A673 (cell line): ENCODE results near the gene LRRFIP1. TPM values are rescaled to one million over a fixed set of nuclear protein-coding genes. Genes with fewer than 3 reads are reported as not detected.

Experiments used
- BruUV-seq: library from RNA; stranded (reverse); fragments of 400-500 nt; replicated peaks from 2 replicates; lab custom pipeline; 2021; lab: Mats Ljungman, UMichigan
- CTCF ChIA-PET: fragments of 300-600 bp; sonication (Branson Sonifier 250); formaldehyde crosslinking; loops from one replicate; lab custom pipeline; 2022; ENCODE audit warnings: antibody characterized with exemption; lab: Charles Lee
- POLR2A ChIA-PET: fragments of 300-600 bp; sonication (Branson Sonifier 250); formaldehyde crosslinking; loops from one replicate; lab custom pipeline; 2022; ENCODE audit warnings: antibody characterized with exemption; ENCODE audit not compliant: low non-redundant PET; lab: Charles Lee
- DNase-seq: peaks from one replicate; pipeline ENCODE4 v3.0.0-alpha.2; 2015; ENCODE audit warnings: low spot score
- H3K27ac ChIP-seq: fragments of 200-600 bp; sonication (generic); 2 replicates; pipeline ENCODE4 v1.5.1; 2016; ENCODE audit warnings: mixed run types, low read depth, mild to moderate bottlenecking, mixed read lengths, antibody characterized with exemption, low read length; ENCODE audit not compliant: poor library complexity, severe bottlenecking
- H3K27me3 ChIP-seq: fragments of 200-600 bp; sonication (generic); replicated peaks from 2 replicates; pipeline ENCODE4 v1.6.1; 2017; ENCODE audit warnings: mixed run types, low read depth, mild to moderate bottlenecking, mixed read lengths, antibody characterized with exemption, low read length; ENCODE audit not compliant: insufficient read depth, poor library complexity
- H3K36me3 ChIP-seq: fragments of 200-600 bp; sonication (generic); 2 replicates; pipeline ENCODE4 v1.6.1; 2016; ENCODE audit warnings: mixed run types, mild to moderate bottlenecking, mixed read lengths, antibody characterized with exemption, low read length; ENCODE audit not compliant: insufficient read depth, poor library complexity, severe bottlenecking
- H3K4me1 ChIP-seq: fragments of 200-600 bp; sonication (generic); 2 replicates; pipeline ENCODE4 v1.6.1; 2017; ENCODE audit warnings: mixed run types, mild to moderate bottlenecking, mixed read lengths, antibody characterized with exemption, low read length; ENCODE audit not compliant: insufficient read depth, poor library complexity, severe bottlenecking
- H3K4me3 ChIP-seq: fragments of 200-600 bp; sonication (generic); 2 replicates; pipeline ENCODE4 v1.5.1; 2016; ENCODE audit warnings: low read depth, mixed run types, mild to moderate bottlenecking, mixed read lengths, low read length; ENCODE audit not compliant: poor library complexity, severe bottlenecking
- H3K9me3 ChIP-seq: fragments of 200-600 bp; sonication (generic); 2 replicates; pipeline ENCODE4 v1.6.1; 2016; ENCODE audit warnings: mixed run types, low read depth, mild to moderate bottlenecking, mixed read lengths, antibody characterized with exemption, low read length; ENCODE audit not compliant: poor library complexity, severe bottlenecking
- EZH2 ChIP-seq: fragments of 200-600 bp; sonication (generic); IDR thresholded peaks from 2 replicates; pipeline ENCODE4 v1.6.1; 2017; ENCODE audit warnings: borderline replicate concordance, low read depth, mild to moderate bottlenecking, mixed read lengths, antibody characterized with exemption, low read length; ENCODE audit not compliant: poor library complexity, severe bottlenecking
- intact Hi-C: fragments of 100-400 bp; cut with micrococcal nuclease; formaldehyde crosslinking; loops from one replicate; pipeline ENCODE4 v1.10.0; 2022; ENCODE audit not compliant: unreplicated experiment
- total RNA-seq: library from RNA; stranded (reverse); gene quantifications from 2 replicates; pipeline ENCODE4 v1.2.3, GENCODE V29; 2021
- TF ChIP-seq, protein P1 (sequence below): fragments of 300-800, 200-600 bp; sonication (generic); conservative IDR thresholded peaks from 2 replicates; pipeline ENCODE4 v1.5.1; 2017; ENCODE audit warnings: low read depth, mild to moderate bottlenecking, antibody characterized with exemption, low read length, moderate library complexity, mixed read lengths

Gene LRRFIP1
- total RNA-seq, 1 experiment from 2014 or later = 69.3 TPM

DNA sequence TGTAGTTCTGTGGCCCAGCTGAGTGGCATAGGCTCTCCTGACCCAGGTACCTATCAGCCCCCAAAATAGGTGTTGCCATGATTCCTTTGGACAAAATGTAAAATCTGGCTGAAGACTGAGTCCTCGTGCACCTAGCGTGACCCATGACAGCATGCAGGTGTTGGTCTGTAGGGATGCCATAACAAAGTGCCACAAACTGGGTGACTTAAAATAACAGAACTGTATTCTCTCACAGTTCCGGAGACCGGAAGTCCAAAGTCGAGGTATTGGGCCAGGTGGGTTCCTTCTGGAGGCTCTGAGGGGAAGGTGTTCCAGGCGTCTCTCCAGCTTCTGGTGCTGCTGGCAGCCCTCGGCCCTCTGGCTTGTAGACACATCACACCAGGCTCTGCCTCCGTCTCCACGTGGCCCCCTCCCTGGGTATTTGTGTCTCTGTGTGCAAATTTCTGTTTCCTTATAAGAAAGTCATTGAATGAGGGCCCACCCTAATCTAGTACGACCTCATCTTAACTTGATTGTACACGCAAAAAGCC lies 34.5 kb downstream of the LRRFIP1 start:
- DNase-seq = no peak
- no peak for TF ChIP-seq EZH2
- TF ChIP-seq, protein P1, sequence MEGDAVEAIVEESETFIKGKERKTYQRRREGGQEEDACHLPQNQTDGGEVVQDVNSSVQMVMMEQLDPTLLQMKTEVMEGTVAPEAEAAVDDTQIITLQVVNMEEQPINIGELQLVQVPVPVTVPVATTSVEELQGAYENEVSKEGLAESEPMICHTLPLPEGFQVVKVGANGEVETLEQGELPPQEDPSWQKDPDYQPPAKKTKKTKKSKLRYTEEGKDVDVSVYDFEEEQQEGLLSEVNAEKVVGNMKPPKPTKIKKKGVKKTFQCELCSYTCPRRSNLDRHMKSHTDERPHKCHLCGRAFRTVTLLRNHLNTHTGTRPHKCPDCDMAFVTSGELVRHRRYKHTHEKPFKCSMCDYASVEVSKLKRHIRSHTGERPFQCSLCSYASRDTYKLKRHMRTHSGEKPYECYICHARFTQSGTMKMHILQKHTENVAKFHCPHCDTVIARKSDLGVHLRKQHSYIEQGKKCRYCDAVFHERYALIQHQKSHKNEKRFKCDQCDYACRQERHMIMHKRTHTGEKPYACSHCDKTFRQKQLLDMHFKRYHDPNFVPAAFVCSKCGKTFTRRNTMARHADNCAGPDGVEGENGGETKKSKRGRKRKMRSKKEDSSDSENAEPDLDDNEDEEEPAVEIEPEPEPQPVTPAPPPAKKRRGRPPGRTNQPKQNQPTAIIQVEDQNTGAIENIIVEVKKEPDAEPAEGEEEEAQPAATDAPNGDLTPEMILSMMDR = no peak
- ChIA-PET POLR2A (interaction anchor here (0.6 kb wide), 1 partner anchor 92 kb away, joined by 6 read pairs; no protein-coding TSS in a partner anchor), CTCF (no interaction called here)
- Histone ChIP-seq H3K36me3 (no peaks in the 10 kb centered on the region), H3K4me1 (peaks cover 18% of the 10 kb centered on the region), H3K4me3 (no peak overlapping the region), H3K9me3 (peaks cover 5% of the 10 kb centered on the region), H3K27me3 (no peaks in the 10 kb centered on the region), H3K27ac (no peak overlapping the region)
- intact Hi-C loops = no loop called here
- BruUV-seq = no TSS peak

DNA sequence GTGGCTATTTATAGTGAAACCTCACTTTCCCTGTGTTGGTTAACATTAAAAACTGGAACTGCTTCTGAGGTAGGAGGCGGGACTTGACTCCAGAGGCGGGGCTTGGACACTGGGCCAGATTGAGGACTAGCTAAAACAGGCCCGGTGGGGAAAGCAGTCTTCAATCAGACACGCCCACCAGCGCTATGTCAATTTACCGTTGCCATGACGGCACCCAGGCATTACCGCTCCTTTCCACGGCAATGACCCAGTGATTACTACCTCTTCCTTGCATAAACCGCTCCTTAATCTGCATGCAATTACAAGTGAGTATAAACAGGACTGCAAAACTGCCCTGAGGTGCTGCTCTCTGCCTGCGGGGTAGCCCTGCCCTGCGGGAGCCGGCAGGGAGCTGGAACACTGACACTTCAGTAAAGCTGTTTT lies 35.3 kb downstream of the LRRFIP1 start:
- H3K4me3 ChIP-seq = no peak overlapping the region
- H3K27ac ChIP-seq = no peak overlapping the region
- POLR2A ChIA-PET = interaction anchor here (0.6 kb wide), 1 partner anchor 91 kb away, joined by 6 read pairs; no protein-coding TSS in a partner anchor
- BruUV-seq = no TSS peak
- CTCF ChIA-PET = no interaction called here
- no peaks in the 10 kb centered on the region for H3K36me3 ChIP-seq
- H3K9me3 ChIP-seq = peaks cover 2% of the 10 kb centered on the region
- peak; percentile 93 for DNase-seq
- TF ChIP-seq, protein P1 = no peak
- no peak for TF ChIP-seq EZH2
- no peaks in the 10 kb centered on the region for H3K27me3 ChIP-seq
- peaks cover 18% of the 10 kb centered on the region for H3K4me1 ChIP-seq
- intact Hi-C loops = no loop called here

DNA sequence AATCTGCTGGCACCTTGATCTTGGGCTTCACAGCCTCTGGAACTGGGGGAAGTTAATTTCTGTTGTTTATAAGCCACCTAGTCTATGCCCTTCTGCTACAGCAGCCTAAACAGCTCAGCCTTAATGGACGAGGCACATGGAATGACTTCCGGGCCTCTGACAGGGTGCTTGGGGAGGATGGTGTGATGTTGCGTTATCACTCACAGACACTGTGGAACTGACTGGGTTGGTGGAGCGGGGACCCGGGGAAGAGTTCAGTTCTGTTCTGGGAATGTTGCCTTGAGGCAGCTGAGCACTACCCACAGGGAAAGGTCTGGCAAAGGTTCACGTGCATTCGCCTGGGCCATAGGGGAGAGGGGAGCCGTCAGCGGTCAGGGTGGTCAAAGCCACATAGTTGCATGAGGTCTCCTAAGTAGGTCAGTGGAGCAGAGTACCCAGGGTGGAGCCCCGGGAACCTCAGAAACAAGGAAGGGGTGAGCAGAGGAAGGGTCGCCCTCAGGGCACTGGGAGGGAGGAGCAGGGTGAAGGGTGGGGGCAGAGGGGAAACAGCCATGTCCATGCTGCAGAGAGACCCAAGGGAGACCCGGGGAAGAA lies 36.2 kb downstream of the LRRFIP1 start:
- BruUV-seq = no TSS peak
- no peak for DNase-seq
- no peaks in the 10 kb centered on the region for H3K27me3 ChIP-seq
- POLR2A ChIA-PET = no interaction called here
- TF ChIP-seq, protein P1 = no peak
- no peak for TF ChIP-seq EZH2
- H3K36me3 ChIP-seq = no peaks in the 10 kb centered on the region
- CTCF ChIA-PET = no interaction called here
- H3K9me3 ChIP-seq = no peaks in the 10 kb centered on the region
- no peak overlapping the region for H3K4me3 ChIP-seq
- H3K27ac ChIP-seq = no peak overlapping the region
- intact Hi-C loops = no loop called here
- peaks cover 18% of the 10 kb centered on the region for H3K4me1 ChIP-seq
